ENCODE measurements around the gene PFDN2. TPM values are rescaled to one million over a fixed set of nuclear protein-coding genes. Genes with fewer than 3 reads are reported as not detected.
"Not testable (repeated sequence)": the region's sequence is repeated elsewhere in the genome, so short reads cannot be mapped to it uniquely, and the experiment has no call there.

Gene PFDN2
- total RNA-seq, 2 experiments from 2014 or later, result 52.7 to 95.3 TPM

- DNase-seq (ENCODE audit: low spot score), result peak; percentile 81
- no peaks in the 10 kb centered on the region for H3K9me3 ChIP-seq (ENCODE audit: low read length)
- H4K20me1 ChIP-seq (ENCODE audit: insufficient read depth, low read length), result peaks cover 6% of the 10 kb centered on the region; the same call in 1 of the 2 replicates
- POLR2A ChIA-PET, result interaction anchor here (0.7 kb wide), 1 partner anchor 83 kb away, joined by 3 read pairs; the partner anchor contains the start of gene NDUFS2
- CTCF ChIA-PET (ENCODE audit: unreplicated experiment), result no interaction called here
- H3K79me2 ChIP-seq (ENCODE audit: insufficient read depth, low read depth, low read length), result peaks cover 45% of the 10 kb centered on the region
- H3K27ac ChIP-seq (ENCODE audit: low read depth, low read length, poor library complexity, severe bottlenecking), result peak overlapping the region; percentile 53
- H2AFZ ChIP-seq (ENCODE audit: low read length), result no peak overlapping the region
- BruUV-seq (replicated peaks), result no TSS peak
- peaks cover 60% of the 10 kb centered on the region for H3K36me3 ChIP-seq (ENCODE audit: insufficient read depth, low read length)
- no peaks in the 10 kb centered on the region for H3K9me2 ChIP-seq (ENCODE audit: insufficient read depth, low read length)
- intact Hi-C loops (cut with micrococcal nuclease; ENCODE audit: unreplicated experiment), result loop anchor here (2.0 kb wide), 1 partner anchor 50 kb away; the partner anchor contains the start of gene ARHGAP30
- peaks cover 36% of the 10 kb centered on the region for H3K4me1 ChIP-seq (ENCODE audit: insufficient read depth, low read length, poor library complexity, severe bottlenecking)
- TF ChIP-seq EZH2phosphoT487 (IDR thresholded peaks at IDR 0.05; ENCODE audit: borderline replicate concordance, low read depth, low read length) (no peak), CTCF (conservative IDR thresholded peaks at IDR 0.05; ENCODE audit: low read length) (peak; percentile 76)
- peak overlapping the region; percentile 98 for H3K4me2 ChIP-seq (ENCODE audit: low read length)
- peak overlapping the region; percentile 87 for H3K4me3 ChIP-seq (ENCODE audit: low read depth, low read length, poor library complexity, severe bottlenecking)
These were observed 1.5 kb upstream of the PFDN2 start for GRCh38 chr1:161119092-161119903.

DNA sequence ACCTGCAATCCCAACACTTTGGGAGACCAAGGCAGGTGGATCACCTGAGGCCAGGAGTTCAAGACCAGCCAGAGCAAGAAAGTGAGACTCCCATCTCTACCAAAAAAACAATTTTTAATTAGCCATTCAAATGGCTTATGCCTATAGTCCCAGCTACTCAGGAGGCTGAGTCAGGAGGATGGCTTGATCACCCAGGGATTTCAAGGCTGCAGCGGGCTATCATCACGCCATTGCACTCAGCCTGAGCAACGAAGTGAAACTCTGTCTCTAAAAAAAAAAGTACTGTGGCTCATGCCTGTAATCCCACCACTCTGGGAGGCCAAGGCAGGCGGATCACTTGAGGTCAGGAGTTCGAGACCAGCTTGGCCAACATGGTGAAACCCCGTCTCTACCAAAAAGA lies 1.9 kb downstream of the PFDN2 start:
- H3K79me2 ChIP-seq (ENCODE audit: insufficient read depth, low read depth, low read length), result peaks cover 78% of the 10 kb centered on the region
- ChIA-PET POLR2A (interaction anchor here (0.6 to 0.8 kb wide), 2 partner anchors 11 to 40 kb away, joined by 3 read pairs; no protein-coding TSS in a partner anchor), CTCF (ENCODE audit: unreplicated experiment) (interaction anchor here (1.4 kb wide), 1 partner anchor 12 kb away, joined by 3 read pairs; no protein-coding TSS in a partner anchor)
- H3K9me2 ChIP-seq (ENCODE audit: insufficient read depth, low read length); H3K27ac ChIP-seq (ENCODE audit: low read depth, low read length, poor library complexity, severe bottlenecking); H3K4me3 ChIP-seq (ENCODE audit: low read depth, low read length, poor library complexity, severe bottlenecking); BruUV-seq (replicated peaks); H2AFZ ChIP-seq (ENCODE audit: low read length); intact Hi-C loops (cut with micrococcal nuclease; ENCODE audit: unreplicated experiment); DNase-seq (ENCODE audit: low spot score); H3K9me3 ChIP-seq (ENCODE audit: low read length): not testable (repeated sequence)
- 0 out of 2 replicates have a peak overlapping the region, but pooled peaks have one; percentile 98 for H3K4me2 ChIP-seq (ENCODE audit: low read length)
- peaks cover 46% of the 10 kb centered on the region for H3K36me3 ChIP-seq (ENCODE audit: insufficient read depth, low read length)
- peaks cover 16% of the 10 kb centered on the region for H4K20me1 ChIP-seq (ENCODE audit: insufficient read depth, low read length)
- H3K4me1 ChIP-seq (ENCODE audit: insufficient read depth, low read length, poor library complexity, severe bottlenecking), result peaks cover 55% of the 10 kb centered on the region

DNA sequence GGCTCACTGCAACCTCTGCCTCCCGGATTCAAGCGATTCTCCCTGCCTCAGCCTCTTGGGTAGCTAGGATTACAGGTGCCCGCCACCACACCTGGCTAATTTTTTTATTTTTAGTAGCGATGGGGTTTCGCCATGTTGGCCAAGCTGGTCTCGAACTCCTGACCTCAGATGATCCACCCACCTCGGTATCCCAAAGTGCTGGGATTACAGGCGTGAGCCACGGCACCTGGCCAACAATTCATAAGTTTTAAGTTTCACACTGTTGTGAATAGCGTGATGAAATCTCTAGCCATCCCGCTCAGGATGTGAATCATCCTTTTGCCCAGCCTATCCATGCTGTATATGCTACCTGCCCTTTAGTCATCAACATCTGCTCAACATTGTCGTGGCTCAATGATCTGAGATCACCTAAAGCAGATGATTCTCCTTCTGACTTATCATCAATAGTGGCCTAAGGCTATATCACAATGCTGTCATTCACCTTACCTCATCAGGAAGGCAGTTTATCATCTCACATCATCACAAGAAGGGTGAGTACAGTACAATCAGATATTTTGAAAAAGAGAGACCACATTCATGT lies 2.6 kb downstream of the PFDN2 start:
- Histone ChIP-seq H3K79me2 (ENCODE audit: insufficient read depth, low read depth, low read length) (peaks cover 84% of the 10 kb centered on the region), H3K4me2 (ENCODE audit: low read length) (0 out of 2 replicates have a peak overlapping the region, but pooled peaks have one; percentile 13), H3K9me2 (ENCODE audit: insufficient read depth, low read length) (no peaks in the 10 kb centered on the region), H3K4me1 (ENCODE audit: insufficient read depth, low read length, poor library complexity, severe bottlenecking) (peaks cover 55% of the 10 kb centered on the region), H4K20me1 (ENCODE audit: insufficient read depth, low read length) (peaks cover 14% of the 10 kb centered on the region), H2AFZ (ENCODE audit: low read length) (no peak overlapping the region), H3K27ac (ENCODE audit: low read depth, low read length, poor library complexity, severe bottlenecking) (no peak overlapping the region), H3K36me3 (ENCODE audit: insufficient read depth, low read length) (peaks cover 43% of the 10 kb centered on the region), H3K9me3 (ENCODE audit: low read length) (no peaks in the 10 kb centered on the region), H3K4me3 (ENCODE audit: low read depth, low read length, poor library complexity, severe bottlenecking) (no peak overlapping the region)
- POLR2A ChIA-PET, result interaction anchor here (0.8 kb wide), 1 partner anchor 10 kb away, joined by 3 read pairs; no protein-coding TSS in a partner anchor
- DNase-seq (ENCODE audit: low spot score), result no peak
- intact Hi-C loops (cut with micrococcal nuclease; ENCODE audit: unreplicated experiment), result no loop called here
- CTCF ChIA-PET (ENCODE audit: unreplicated experiment), result interaction anchor here (1.4 kb wide), 1 partner anchor 13 kb away, joined by 3 read pairs; no protein-coding TSS in a partner anchor
- BruUV-seq (replicated peaks), result no TSS peak
- TF ChIP-seq CTCF (conservative IDR thresholded peaks at IDR 0.05; ENCODE audit: low read length) (no peak), EZH2phosphoT487 (IDR thresholded peaks at IDR 0.05; ENCODE audit: borderline replicate concordance, low read depth, low read length) (no peak)

Measured in OCI-LY7 (cell line).